Measurements from ENCODE around the gene JTB.

GRCh38 chr1:153942766-153943549, 34.5 kb downstream of the JTB start:
- TF ChIP-seq CTCF (IDR thresholded peaks at IDR 0.05) (no peak), NPAS2 (CRISPR knock-in tag; IDR thresholded peaks at IDR 0.05; ENCODE audit: borderline replicate concordance) (no peak), CEBPB (IDR thresholded peaks at IDR 0.05) (no peak), POLR2A (IDR thresholded peaks at IDR 0.05; ENCODE audit: low read length) (no peak), MAFK (IDR thresholded peaks at IDR 0.05; ENCODE audit: partially characterized antibody) (no peak), USF2 (IDR thresholded peaks at IDR 0.05) (no peak), JUNB (IDR thresholded peaks at IDR 0.05) (no peak), CHD2 (IDR thresholded peaks at IDR 0.05; ENCODE audit: low read length, partially characterized antibody) (no peak), POLR2AphosphoS2 (conservative IDR thresholded peaks at IDR 0.05; ENCODE audit: low read length) (no peak), HMGXB4 (CRISPR knock-in tag; IDR thresholded peaks at IDR 0.05; ENCODE audit: borderline replicate concordance) (no peak), TP53 (CRISPR knock-in tag; IDR thresholded peaks at IDR 0.05) (no peak), MAX (IDR thresholded peaks at IDR 0.05) (no peak), RAD21 (conservative IDR thresholded peaks at IDR 0.05 in 1 of 2, IDR thresholded peaks at IDR 0.05 in 1 of 2) (no peak), REST (IDR thresholded peaks at IDR 0.05) (no peak)
